ENCODE measurements around the gene CDH19.

DNA sequence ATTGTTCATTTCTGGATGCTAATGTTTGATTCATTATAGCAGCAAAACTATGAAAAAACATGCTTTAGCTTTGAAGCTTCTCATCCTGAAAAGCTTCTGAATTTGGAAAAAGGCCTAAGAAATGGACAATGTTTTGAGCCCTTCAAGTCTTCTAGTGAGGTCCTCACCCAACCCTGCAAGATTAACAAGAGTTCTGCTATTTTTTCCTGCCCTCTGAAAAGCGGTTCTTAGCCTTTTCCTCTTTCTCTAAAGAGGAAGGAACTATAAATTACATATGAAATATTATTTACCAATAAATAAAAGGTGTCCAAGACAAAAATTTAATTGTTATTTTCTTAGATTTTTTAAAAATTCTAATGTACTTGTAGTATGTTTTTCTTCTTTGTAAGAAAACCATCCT is 19.9 kb upstream of the CDH19 start:
- no peak for TF ChIP-seq RFX5 (IDR thresholded peaks at IDR 0.05; ENCODE audit: low read depth, low read length)
- no peak for TF ChIP-seq RAD21 (IDR thresholded peaks at IDR 0.05; ENCODE audit: low read length)

Data from IMR-90 (cell line).